ENCODE measurements around the gene DNASE1. TPM values are rescaled to one million over a fixed set of nuclear protein-coding genes. Genes with fewer than 3 reads are reported as not detected.

Gene DNASE1
- polyA plus RNA-seq, 1 experiment: 8.0 TPM

DNA sequence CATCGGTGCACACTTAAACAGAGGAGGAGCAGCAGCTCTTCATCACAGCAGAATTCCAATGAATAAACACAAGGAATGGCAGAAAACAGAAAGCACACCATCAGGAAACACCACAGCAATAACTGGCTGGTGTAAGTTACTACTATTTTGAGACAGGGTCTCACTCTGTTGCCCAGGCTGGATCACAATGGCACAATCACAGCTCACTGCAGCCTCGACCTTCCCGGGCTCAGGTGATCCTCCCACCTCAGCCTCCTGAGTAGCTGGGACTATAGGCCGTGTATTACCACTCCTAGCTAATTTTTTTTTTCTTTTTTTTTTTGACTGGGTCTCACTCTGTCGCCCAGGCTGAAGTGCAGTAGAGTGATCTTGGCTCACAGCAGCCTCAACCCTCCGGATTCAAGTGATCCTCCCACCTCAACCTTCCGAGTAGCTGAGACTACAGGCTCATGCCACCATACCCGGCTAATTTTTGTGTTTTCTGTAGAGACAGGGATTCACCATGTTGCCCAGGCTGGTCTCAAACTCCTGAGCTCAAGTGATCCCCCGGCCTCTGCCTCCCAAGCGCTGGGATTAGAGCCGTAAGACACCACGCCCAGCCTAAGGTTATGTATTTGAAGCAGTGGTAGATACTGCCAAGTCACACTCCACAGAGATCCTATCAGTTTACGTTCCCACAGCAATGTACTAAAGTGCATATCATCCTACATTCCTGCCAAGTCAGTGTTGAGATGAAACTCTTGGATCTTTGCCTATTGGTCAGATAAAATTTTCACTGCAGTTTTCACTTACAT, 42.1 kb downstream of the DNASE1 start:
- CTCF ChIA-PET: interaction anchor here (1.0 kb wide), 1 partner anchor 558 kb away, joined by 3 read pairs; no protein-coding TSS in a partner anchor
- POLR2A ChIA-PET: no interaction called here
- Histone ChIP-seq H3K27me3 (ENCODE audit: control insufficient read depth, insufficient read depth, low read length) (no peaks in the 10 kb centered on the region), H3K4me3 (ENCODE audit: low read depth, low read length) (no peak overlapping the region), H3K27ac (ENCODE audit: low read depth, low read length) (peak overlapping the region; percentile 57), H3K9me3 (ENCODE audit: control insufficient read depth, insufficient read depth, low read length) (no peaks in the 10 kb centered on the region)
- peak; percentile 71 for DNase-seq (ENCODE audit: low read depth, low spot score)
- TF ChIP-seq, protein P1, sequence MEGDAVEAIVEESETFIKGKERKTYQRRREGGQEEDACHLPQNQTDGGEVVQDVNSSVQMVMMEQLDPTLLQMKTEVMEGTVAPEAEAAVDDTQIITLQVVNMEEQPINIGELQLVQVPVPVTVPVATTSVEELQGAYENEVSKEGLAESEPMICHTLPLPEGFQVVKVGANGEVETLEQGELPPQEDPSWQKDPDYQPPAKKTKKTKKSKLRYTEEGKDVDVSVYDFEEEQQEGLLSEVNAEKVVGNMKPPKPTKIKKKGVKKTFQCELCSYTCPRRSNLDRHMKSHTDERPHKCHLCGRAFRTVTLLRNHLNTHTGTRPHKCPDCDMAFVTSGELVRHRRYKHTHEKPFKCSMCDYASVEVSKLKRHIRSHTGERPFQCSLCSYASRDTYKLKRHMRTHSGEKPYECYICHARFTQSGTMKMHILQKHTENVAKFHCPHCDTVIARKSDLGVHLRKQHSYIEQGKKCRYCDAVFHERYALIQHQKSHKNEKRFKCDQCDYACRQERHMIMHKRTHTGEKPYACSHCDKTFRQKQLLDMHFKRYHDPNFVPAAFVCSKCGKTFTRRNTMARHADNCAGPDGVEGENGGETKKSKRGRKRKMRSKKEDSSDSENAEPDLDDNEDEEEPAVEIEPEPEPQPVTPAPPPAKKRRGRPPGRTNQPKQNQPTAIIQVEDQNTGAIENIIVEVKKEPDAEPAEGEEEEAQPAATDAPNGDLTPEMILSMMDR (IDR thresholded peaks at IDR 0.05; ENCODE audit: low read depth, low read length): no peak

DNA sequence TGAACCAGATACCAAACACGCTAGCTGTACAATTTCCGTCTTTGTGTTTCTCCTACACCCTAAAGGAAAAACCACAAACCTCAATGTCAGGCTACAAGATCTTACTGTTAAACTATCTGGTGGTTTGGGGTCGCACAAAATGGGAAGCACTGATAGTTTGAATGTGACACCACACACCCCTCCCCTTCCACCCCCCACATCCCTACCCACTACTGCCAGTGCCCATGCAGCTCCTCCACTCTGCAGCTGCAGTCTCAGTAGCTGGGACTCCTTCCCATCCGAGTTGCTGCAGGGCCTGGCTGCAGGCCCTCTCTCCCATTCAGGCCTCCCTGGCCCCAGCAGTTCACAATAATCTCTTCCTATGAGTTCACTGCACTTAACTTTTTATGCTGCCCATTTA, 44.5 kb downstream of the DNASE1 start:
- Histone ChIP-seq H3K27ac (ENCODE audit: low read depth, low read length) (no peak overlapping the region), H3K27me3 (ENCODE audit: control insufficient read depth, insufficient read depth, low read length) (no peaks in the 10 kb centered on the region), H3K4me3 (ENCODE audit: low read depth, low read length) (no peak overlapping the region), H3K9me3 (ENCODE audit: control insufficient read depth, insufficient read depth, low read length) (no peaks in the 10 kb centered on the region)
- POLR2A ChIA-PET: no interaction called here
- DNase-seq (ENCODE audit: low read depth, low spot score): no peak
- CTCF ChIA-PET: interaction anchor here (0.9 to 1.1 kb wide), 2 partner anchors 9 to 236 kb away, joined by 3 read pairs; no protein-coding TSS in a partner anchor
- TF ChIP-seq, protein P1 (IDR thresholded peaks at IDR 0.05; ENCODE audit: low read depth, low read length): no peak

DNA sequence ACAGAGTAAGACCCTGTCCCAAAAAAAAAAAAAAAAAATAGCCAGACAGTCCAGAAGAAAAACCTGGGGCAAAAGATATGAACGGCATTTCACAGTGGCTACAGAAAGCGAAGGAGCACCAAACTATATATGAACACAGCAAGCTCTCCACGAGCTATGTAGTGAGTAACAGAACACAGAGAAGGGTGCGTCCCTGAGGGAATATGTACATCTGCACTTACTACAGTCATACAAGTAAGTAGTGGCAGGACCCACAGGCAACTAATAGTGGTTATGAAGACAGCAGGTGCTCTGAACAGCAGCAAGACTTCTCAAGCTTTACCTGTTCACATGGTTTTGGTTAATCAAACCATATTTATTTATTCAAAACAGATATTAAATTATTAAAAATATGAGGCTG, 47.0 kb downstream of the DNASE1 start:
- ChIA-PET POLR2A (no interaction called here), CTCF (interaction anchor here (0.6 to 1.4 kb wide), 5 partner anchors 8 to 259 kb away, joined by 3 to 7 read pairs (median 3); no protein-coding TSS in a partner anchor)
- TF ChIP-seq, protein P1 (IDR thresholded peaks at IDR 0.05; ENCODE audit: low read depth, low read length): no peak
- no peak overlapping the region for H3K4me3 ChIP-seq (ENCODE audit: low read depth, low read length)
- no peaks in the 10 kb centered on the region for H3K9me3 ChIP-seq (ENCODE audit: control insufficient read depth, insufficient read depth, low read length)
- no peaks in the 10 kb centered on the region for H3K27me3 ChIP-seq (ENCODE audit: control insufficient read depth, insufficient read depth, low read length)
- no peak for DNase-seq (ENCODE audit: low read depth, low spot score)
- no peak overlapping the region for H3K27ac ChIP-seq (ENCODE audit: low read depth, low read length)

DNA sequence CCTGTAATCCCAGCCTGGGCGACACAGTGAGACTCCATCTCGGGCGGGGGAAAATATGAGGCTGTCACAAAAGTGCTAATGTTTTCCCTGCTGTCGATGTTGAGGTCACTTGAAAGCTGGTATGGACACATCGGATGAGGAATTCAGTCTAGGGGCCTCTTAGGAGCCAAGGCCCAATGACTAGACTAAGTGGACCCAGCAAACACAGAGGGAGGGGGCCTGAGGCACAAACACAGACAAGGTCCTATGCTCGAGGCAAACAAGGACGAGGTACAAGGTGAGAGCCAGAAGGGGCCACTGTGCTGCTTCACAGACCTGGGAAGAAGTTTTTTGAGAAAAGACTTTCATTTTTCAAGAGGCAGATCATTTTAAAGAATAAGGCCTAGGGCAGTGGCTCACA, 47.6 kb downstream of the DNASE1 start:
- TF ChIP-seq, protein P1 (IDR thresholded peaks at IDR 0.05; ENCODE audit: low read depth, low read length): no peak
- H3K27me3 ChIP-seq (ENCODE audit: control insufficient read depth, insufficient read depth, low read length): no peaks in the 10 kb centered on the region
- no peaks in the 10 kb centered on the region for H3K9me3 ChIP-seq (ENCODE audit: control insufficient read depth, insufficient read depth, low read length)
- H3K27ac ChIP-seq (ENCODE audit: low read depth, low read length): no peak overlapping the region
- POLR2A ChIA-PET: no interaction called here
- CTCF ChIA-PET: interaction anchor here (1.0 to 1.4 kb wide), 2 partner anchors 12 to 48 kb away, joined by 3 to 7 read pairs; no protein-coding TSS in a partner anchor
- DNase-seq (ENCODE audit: low read depth, low spot score): no peak
- H3K4me3 ChIP-seq (ENCODE audit: low read depth, low read length): no peak overlapping the region

Measured in AG04450 (cell line).